Raji (cell line): ENCODE results near the gene GPR82.

Source experiments
- POLR2A ChIP-seq: IDR thresholded peaks from 2 replicates; pipeline ENCODE4 v1.6.1; 2011; ENCODE audit warnings: low read depth, low read length, control low read depth; ENCODE audit not compliant: insufficient read depth

Gene GPR82

GRCh38 chrX:41711021-41711667 is 12.8 kb upstream of the GPR82 start:
- TF ChIP-seq POLR2A: no peak

- no peak for TF ChIP-seq POLR2A
Observed at GRCh38 chrX:41716222-41716621, 7.8 kb upstream of the GPR82 start.

GRCh38 chrX:41716767-41717473 is 7.1 kb upstream of the GPR82 start:
- TF ChIP-seq POLR2A: no peak

GRCh38 chrX:41718481-41719235 is 5.3 kb upstream of the GPR82 start:
- no peak for TF ChIP-seq POLR2A

- TF ChIP-seq POLR2A: no peak
Observed at GRCh38 chrX:41720125-41720779, 3.7 kb upstream of the GPR82 start.

GRCh38 chrX:41721590-41721989 is 2.4 kb upstream of the GPR82 start:
- TF ChIP-seq POLR2A: no peak

GRCh38 chrX:41722214-41722613 is 1.8 kb upstream of the GPR82 start:
- TF ChIP-seq POLR2A: no peak

GRCh38 chrX:41722816-41723618 is 964 bp upstream of the GPR82 start:
- no peak for TF ChIP-seq POLR2A

- no peak for TF ChIP-seq POLR2A
Observed at GRCh38 chrX:41728125-41728524, 4.1 kb downstream of the GPR82 start.

GRCh38 chrX:41730081-41730480 is 6.1 kb downstream of the GPR82 start:
- TF ChIP-seq POLR2A: no peak

GRCh38 chrX:41732260-41732659 is 8.3 kb downstream of the GPR82 start:
- no peak for TF ChIP-seq POLR2A

- TF ChIP-seq POLR2A: no peak
Observed at GRCh38 chrX:41733939-41734338, 10.0 kb downstream of the GPR82 start.

- no peak for TF ChIP-seq POLR2A
Observed at GRCh38 chrX:41734530-41734929, 10.5 kb downstream of the GPR82 start.

- TF ChIP-seq POLR2A: no peak
Observed at GRCh38 chrX:41737065-41737464, 13.1 kb downstream of the GPR82 start.

GRCh38 chrX:41739871-41740270 is 15.9 kb downstream of the GPR82 start:
- TF ChIP-seq POLR2A: no peak
